ENCODE data around the gene SYTL2. TPM values are rescaled to one million over a fixed set of nuclear protein-coding genes. Genes with fewer than 3 reads are reported as not detected.
A peak's percentile ranks its signal among the peaks of the same experiment; 100 is the strongest.

SYTL2 gene
- total RNA-seq, 2 donors from 2014 or later: 1.7 to 3.4 TPM

DNA sequence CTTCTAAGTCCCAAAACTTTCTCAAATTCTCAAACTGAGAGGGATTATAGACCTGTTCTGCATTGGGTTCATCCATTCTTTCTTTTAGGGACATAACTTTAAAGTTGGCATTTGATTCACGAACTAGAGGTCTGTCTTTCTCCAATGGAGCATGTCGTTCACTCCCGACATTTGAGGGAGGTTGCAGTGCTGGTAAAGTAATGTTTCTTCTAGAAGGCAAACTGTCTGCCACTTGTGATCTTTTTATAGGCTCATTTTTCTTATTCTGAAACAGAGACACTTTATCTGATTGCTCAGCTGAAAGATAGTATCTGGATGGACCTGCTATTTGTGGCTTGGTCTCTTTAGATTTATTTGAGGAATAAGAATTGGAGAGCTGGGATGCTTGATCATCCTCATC, 84.6 kb downstream of the SYTL2 start:
- no peaks in the 10 kb centered on the region for H3K27me3 ChIP-seq (ENCODE audit: control insufficient read depth, insufficient read depth, low read length, poor library complexity, severe bottlenecking)
- no peak overlapping the region for H3K27ac ChIP-seq (ENCODE audit: low read depth, low read length)
- H3K27me3 Mint-ChIP-seq (ENCODE audit: insufficient read depth): no peaks in the 10 kb centered on the region
- H3K9ac ChIP-seq (ENCODE audit: extremely low read depth, low read length, poor library complexity, severe bottlenecking): no peak overlapping the region
- H3K4me3 ChIP-seq (ENCODE audit: low read length): no peak overlapping the region
- no peaks in the 10 kb centered on the region for H3K9me3 ChIP-seq (ENCODE audit: control insufficient read depth, low read length)
- H3K36me3 Mint-ChIP-seq (ENCODE audit: low read depth): no peaks in the 10 kb centered on the region
- no peaks in the 10 kb centered on the region for H3K9me3 Mint-ChIP-seq
- WGBS, 2 experiments (ENCODE audit: insufficient coverage in 1 of 2, insufficient read length in 1 of 2): 99% methylated on average over 3 of the region's 3 CpGs; no CpG with 5 or more reads in 1 of the 2 experiments
- H3K36me3 ChIP-seq (ENCODE audit: control insufficient read depth, insufficient read depth, low read length): no peaks in the 10 kb centered on the region
- H3K4me3 Mint-ChIP-seq: no peak overlapping the region
- H3K4me1 ChIP-seq (ENCODE audit: control insufficient read depth, insufficient read depth, low read length): no peaks in the 10 kb centered on the region
- peaks cover 6% of the 10 kb centered on the region for H3K4me1 Mint-ChIP-seq
- TF ChIP-seq, protein P1, sequence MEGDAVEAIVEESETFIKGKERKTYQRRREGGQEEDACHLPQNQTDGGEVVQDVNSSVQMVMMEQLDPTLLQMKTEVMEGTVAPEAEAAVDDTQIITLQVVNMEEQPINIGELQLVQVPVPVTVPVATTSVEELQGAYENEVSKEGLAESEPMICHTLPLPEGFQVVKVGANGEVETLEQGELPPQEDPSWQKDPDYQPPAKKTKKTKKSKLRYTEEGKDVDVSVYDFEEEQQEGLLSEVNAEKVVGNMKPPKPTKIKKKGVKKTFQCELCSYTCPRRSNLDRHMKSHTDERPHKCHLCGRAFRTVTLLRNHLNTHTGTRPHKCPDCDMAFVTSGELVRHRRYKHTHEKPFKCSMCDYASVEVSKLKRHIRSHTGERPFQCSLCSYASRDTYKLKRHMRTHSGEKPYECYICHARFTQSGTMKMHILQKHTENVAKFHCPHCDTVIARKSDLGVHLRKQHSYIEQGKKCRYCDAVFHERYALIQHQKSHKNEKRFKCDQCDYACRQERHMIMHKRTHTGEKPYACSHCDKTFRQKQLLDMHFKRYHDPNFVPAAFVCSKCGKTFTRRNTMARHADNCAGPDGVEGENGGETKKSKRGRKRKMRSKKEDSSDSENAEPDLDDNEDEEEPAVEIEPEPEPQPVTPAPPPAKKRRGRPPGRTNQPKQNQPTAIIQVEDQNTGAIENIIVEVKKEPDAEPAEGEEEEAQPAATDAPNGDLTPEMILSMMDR (conservative IDR thresholded peaks at IDR 0.05): no peak
- H3K27ac Mint-ChIP-seq: no peak overlapping the region
- no peak for DNase-seq

- DNase-seq: no peak
- H3K4me1 ChIP-seq (ENCODE audit: control insufficient read depth, insufficient read depth, low read length): no peaks in the 10 kb centered on the region
- Mint-ChIP-seq H3K4me1 (peaks cover 6% of the 10 kb centered on the region), H3K36me3 (ENCODE audit: low read depth) (no peaks in the 10 kb centered on the region), H3K9me3 (no peaks in the 10 kb centered on the region), H3K27me3 (ENCODE audit: insufficient read depth) (no peaks in the 10 kb centered on the region), H3K27ac (no peak overlapping the region), H3K4me3 (no peak overlapping the region)
- TF ChIP-seq, protein P1 (conservative IDR thresholded peaks at IDR 0.05): peak; percentile 45
- WGBS, 2 experiments (ENCODE audit: insufficient coverage in 1 of 2, insufficient read length in 1 of 2): 85 to 93% methylated on average over 2 to 3 of the region's 3 CpGs
- H3K9ac ChIP-seq (ENCODE audit: extremely low read depth, low read length, poor library complexity, severe bottlenecking): no peak overlapping the region
- H3K9me3 ChIP-seq (ENCODE audit: control insufficient read depth, low read length): no peaks in the 10 kb centered on the region
- H3K27me3 ChIP-seq (ENCODE audit: control insufficient read depth, insufficient read depth, low read length, poor library complexity, severe bottlenecking): no peaks in the 10 kb centered on the region
- H3K4me3 ChIP-seq (ENCODE audit: low read length): no peak overlapping the region
- H3K27ac ChIP-seq (ENCODE audit: low read depth, low read length): no peak overlapping the region
- H3K36me3 ChIP-seq (ENCODE audit: control insufficient read depth, insufficient read depth, low read length): no peaks in the 10 kb centered on the region
Observed at GRCh38 chr11:85725510-85726258, 85.3 kb downstream of the SYTL2 start.

- Histone ChIP-seq H3K4me1 (ENCODE audit: control insufficient read depth, insufficient read depth, low read length) (no peaks in the 10 kb centered on the region), H3K36me3 (ENCODE audit: control insufficient read depth, insufficient read depth, low read length) (no peaks in the 10 kb centered on the region), H3K27ac (ENCODE audit: low read depth, low read length) (no peak overlapping the region), H3K4me3 (ENCODE audit: low read length) (no peak overlapping the region), H3K27me3 (ENCODE audit: control insufficient read depth, insufficient read depth, low read length, poor library complexity, severe bottlenecking) (no peaks in the 10 kb centered on the region), H3K9ac (ENCODE audit: extremely low read depth, low read length, poor library complexity, severe bottlenecking) (no peak overlapping the region), H3K9me3 (ENCODE audit: control insufficient read depth, low read length) (no peaks in the 10 kb centered on the region)
- Mint-ChIP-seq H3K9me3 (no peaks in the 10 kb centered on the region), H3K4me3 (no peak overlapping the region), H3K36me3 (ENCODE audit: low read depth) (no peaks in the 10 kb centered on the region), H3K27ac (no peak overlapping the region), H3K27me3 (ENCODE audit: insufficient read depth) (no peaks in the 10 kb centered on the region), H3K4me1 (peaks cover 10% of the 10 kb centered on the region)
- DNase-seq: no peak
- WGBS, 2 experiments (ENCODE audit: insufficient coverage in 1 of 2, insufficient read length in 1 of 2): 87 to 88% methylated on average over 5 to 6 of the region's 6 CpGs
- TF ChIP-seq, protein P1 (conservative IDR thresholded peaks at IDR 0.05): no peak
Observed at GRCh38 chr11:85724748-85725465, 86.0 kb downstream of the SYTL2 start.

Measured in endodermal cell (in vitro differentiated cells).